GM21381 (cell line): ENCODE data around the gene TLE3.
A peak's percentile ranks its signal among the peaks of the same experiment; 100 is the strongest.

Experiments used
- ATAC-seq: cut with Tn5 transposase; IDR thresholded peaks from one replicate; pipeline ENCODE4 v1.9.1; 2021; ENCODE audit warnings: mild to moderate bottlenecking, moderate library complexity; ENCODE audit not compliant: unreplicated experiment

TLE3 gene

DNA sequence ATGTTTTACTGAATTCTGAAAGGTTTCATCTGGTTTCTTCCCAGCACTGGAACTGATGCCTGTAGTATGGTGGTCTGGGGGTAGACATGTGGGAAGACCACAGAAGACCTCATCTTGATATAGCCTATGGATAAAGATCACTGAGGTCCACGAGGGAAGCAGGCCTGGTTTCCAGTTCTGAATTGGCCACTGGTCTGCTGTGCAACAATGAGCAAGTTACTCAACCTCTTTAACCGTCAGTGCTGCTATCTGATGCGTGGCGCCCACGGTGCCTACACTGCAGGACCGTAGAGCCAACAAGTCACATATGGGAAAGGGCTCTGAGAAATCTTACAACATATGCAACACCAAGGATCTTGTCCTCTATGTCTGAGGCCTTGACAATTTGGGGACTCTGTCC lies 13.3 kb downstream of the TLE3 start:
- ATAC-seq, result peak; percentile 19

DNA sequence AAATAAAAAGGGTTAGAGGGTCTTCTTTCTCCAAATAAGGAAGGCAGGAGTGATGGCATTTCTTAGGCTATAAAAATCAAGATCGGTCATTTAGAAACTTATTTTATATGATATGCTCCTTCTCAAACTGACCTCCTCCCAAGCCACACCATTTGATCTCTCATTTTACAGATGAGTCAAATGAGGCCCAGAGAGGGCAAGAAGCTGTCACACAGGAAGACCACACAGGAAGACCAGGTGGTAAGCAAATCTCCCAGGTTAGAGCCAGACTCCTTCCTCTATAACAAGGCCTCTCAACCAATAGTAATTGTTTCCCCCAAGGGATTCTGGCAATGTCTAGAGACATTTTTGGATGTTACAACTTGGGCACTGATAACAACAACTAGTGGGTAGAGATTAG lies 13.8 kb downstream of the TLE3 start:
- peak; percentile 82 for ATAC-seq

GRCh38 chr15:70083418-70083817 lies 14.3 kb downstream of the TLE3 start:
- no peak for ATAC-seq

GRCh38 chr15:70082281-70082900 lies 15.3 kb downstream of the TLE3 start:
- no peak for ATAC-seq

GRCh38 chr15:70081612-70082011 lies 16.1 kb downstream of the TLE3 start:
- no peak for ATAC-seq

DNA sequence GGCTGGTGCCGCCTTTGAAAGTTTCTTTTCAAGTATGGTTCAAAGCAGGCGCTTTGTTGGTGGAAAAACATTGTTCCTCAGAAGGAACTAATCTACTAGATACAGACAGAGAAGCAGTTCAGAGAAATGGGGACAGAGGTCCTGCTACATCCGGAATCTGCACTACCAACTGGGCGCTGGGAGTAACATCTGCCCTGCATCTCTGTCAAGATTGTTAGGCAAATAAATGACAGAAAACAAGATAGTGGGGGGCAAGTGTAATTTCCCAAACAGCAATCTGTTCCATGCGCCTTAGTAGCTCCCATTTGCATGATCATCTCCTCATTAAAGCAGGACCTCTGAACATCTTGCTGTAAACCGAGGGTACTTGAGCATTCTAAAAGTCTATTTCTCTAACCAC lies 17.4 kb downstream of the TLE3 start:
- no peak for ATAC-seq

GRCh38 chr15:70079888-70080287 lies 17.8 kb downstream of the TLE3 start:
- no peak for ATAC-seq

- ATAC-seq, result no peak
Observed at GRCh38 chr15:70078578-70079417, 18.9 kb downstream of the TLE3 start.

DNA sequence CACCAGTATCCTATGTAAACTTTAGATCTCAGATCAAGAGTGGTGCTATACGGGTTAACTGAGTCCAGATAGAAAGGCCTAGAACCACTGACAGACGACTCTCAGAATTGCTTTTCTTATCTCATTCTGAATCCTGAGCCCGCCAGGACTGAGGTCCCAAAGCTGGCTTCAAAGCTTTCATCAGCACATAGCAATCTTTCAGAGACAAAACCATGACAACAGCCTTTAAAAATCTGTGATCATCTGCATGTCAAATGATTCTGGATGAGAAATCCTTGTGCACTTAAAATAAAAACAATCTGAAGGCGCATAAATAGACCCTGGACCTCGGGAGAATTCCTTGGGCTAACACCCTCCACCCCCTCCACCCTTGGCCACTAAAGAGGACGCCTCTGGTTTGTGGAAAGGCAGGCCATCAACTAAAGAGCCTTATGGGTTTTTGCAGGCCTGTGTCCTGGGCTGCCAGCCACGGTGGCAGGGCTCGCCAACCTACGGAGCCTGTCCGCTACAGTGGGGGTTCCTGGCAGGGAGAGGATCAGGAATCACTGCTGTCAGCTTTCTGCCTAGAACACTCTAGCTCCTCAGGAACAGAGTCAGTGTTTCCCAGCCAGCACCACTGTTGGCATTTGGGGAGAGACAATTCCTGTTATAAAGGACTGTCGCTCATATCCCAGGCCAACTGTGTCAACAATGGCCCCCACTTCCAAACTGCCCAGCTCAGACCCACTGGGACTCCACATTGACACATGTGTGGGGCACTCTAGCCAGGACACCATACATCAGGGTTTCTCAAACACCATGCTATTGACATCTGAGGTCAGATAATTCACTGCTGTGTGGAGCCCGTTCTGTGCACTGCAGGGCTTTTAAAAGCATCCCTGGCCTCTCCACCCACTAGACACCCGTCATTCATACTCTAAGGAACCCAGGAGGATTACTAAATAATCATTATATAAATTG lies 20.2 kb downstream of the TLE3 start:
- no peak for ATAC-seq

GRCh38 chr15:70074380-70074779 lies 23.3 kb downstream of the TLE3 start:
- no peak for ATAC-seq

DNA sequence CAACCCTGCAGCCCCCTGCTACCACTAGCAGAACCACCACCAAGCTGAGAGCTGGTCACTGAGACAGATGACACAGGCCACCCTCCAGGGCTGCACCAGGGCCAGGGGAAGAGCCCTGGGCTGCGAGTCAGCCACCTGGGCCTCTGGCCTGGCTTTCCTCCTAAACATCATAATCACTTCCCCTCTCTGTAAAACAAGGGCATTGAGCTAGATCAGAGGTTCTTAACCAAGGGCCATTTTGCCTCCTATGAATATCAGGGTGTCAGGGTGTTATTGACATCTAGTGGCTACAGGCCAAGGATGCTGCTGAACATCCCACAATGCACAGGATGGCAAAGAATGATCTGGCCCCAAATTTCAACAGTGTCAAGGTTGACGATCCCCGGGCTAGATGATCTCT lies 25.2 kb downstream of the TLE3 start:
- no peak for ATAC-seq

- ATAC-seq, result no peak
Observed at GRCh38 chr15:70071799-70072198, 25.9 kb downstream of the TLE3 start.

DNA sequence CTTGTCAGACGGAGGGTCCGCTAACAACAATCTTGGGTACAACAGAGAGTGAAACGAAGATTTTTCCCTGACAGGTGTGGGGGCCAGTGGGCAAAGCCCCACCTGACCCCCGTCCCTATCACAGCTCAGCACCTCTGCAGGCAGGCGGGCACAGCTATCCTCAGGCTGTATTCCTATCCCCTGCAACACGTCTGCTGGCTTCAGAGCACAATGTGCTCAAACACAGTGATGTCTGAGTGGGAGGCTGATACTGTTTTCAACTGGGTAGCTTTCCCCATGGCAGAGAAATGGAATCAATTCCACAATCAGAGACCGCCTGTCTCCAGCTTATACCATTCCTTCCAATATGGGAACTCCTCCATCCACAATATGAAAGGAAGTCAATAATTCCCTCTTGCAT lies 28.0 kb downstream of the TLE3 start:
- ATAC-seq, result no peak

- ATAC-seq, result no peak
Observed at GRCh38 chr15:70068783-70069565, 28.7 kb downstream of the TLE3 start.

DNA sequence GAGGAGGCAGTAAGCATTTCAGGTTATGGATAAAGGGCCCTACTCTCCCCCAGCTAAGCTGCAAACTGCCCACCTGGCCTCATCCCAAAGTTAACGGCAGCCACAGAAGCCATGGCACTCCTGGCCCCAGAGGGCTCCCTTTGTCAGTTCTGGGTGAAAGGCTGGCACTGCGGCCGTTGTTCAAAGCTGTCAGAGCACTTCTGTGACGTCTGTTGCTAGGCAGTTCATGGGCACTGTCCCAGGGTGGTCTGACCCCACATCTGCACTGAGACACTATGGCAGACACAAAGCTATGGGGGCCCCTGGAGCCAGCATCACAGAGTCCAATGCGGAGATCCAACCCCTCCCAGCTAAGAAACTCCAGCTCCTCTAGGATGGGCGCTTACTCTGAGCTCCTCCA lies 30.0 kb downstream of the TLE3 start:
- no peak for ATAC-seq

- no peak for ATAC-seq
Observed at GRCh38 chr15:70067011-70067410, 30.7 kb downstream of the TLE3 start.

GRCh38 chr15:70066447-70066846 lies 31.3 kb downstream of the TLE3 start:
- ATAC-seq, result no peak

- ATAC-seq, result no peak
Observed at GRCh38 chr15:70066004-70066403, 31.7 kb downstream of the TLE3 start.

DNA sequence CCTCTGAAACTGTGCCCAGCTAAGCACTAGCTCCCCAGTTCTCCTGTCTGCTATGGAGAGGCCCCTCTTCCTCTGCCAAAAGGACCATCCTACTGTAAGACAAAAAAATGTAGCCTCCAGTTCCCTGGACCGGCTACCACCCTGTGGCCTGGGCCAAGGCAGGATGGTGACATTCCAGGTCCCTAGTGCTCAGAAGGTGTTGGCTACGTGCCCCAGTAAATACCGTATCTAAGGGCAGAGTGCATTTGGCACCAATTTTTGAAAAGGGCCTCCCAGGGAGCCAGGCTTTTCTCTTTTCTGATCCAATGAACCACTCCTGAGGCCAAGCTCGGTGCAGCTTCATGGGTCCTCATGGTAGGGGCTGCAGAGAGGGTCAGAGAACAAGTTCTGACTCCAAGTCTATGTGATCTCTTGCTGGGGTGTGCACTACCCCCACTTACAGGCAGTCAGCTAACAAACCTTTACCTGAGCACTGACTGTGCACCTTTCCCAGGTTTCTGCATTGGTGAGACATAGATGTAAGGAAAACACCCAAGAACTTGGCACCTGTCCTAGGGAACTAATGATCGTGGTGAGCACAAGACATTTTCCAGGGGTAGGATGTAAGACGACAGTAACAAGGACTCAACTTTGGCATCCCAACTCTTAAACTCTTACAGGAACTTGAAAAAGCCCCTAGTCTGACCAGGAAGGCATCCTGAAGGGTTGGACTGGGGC lies 32.6 kb downstream of the TLE3 start:
- ATAC-seq, result no peak

- no peak for ATAC-seq
Observed at GRCh38 chr15:70064441-70064840, 33.3 kb downstream of the TLE3 start.
